Activated naive CD8-positive, alpha-beta T cell treated with anti-CD3 and anti-CD28 coated beads, Interleukin-2, amount 50 U/mL, for 24 hours (primary cell): ENCODE data around the gene BMP4.

Experiments used
- ATAC-seq: fragments of 150-1000 bp; cut with Tn5 transposase; one replicate; pipeline ENCODE4 v1.10.0; 2021
- DNase-seq: peaks from one replicate; pipeline ENCODE4 v3.0.0; 2021
- H3K27ac Mint-ChIP-seq: one replicate; pipeline ENCODE4 v1.8.0; 2021; ENCODE audit warnings: mild to moderate bottlenecking, mixed read lengths
- H3K27me3 Mint-ChIP-seq: one replicate; pipeline ENCODE4 v1.8.0; 2021; ENCODE audit warnings: mixed read lengths
- H3K36me3 Mint-ChIP-seq: one replicate; pipeline ENCODE4 v1.8.0; 2021; ENCODE audit warnings: low read depth, mixed read lengths
- H3K4me1 Mint-ChIP-seq: one replicate; pipeline ENCODE4 v1.8.0; 2021; ENCODE audit warnings: mixed read lengths
- H3K4me3 Mint-ChIP-seq: one replicate; pipeline ENCODE4 v1.8.0; 2021; ENCODE audit warnings: mild to moderate bottlenecking, moderate library complexity, mixed read lengths
- H3K9me3 Mint-ChIP-seq: one replicate; pipeline ENCODE4 v1.8.0; 2021; ENCODE audit warnings: mixed read lengths

The BMP4 gene

DNA sequence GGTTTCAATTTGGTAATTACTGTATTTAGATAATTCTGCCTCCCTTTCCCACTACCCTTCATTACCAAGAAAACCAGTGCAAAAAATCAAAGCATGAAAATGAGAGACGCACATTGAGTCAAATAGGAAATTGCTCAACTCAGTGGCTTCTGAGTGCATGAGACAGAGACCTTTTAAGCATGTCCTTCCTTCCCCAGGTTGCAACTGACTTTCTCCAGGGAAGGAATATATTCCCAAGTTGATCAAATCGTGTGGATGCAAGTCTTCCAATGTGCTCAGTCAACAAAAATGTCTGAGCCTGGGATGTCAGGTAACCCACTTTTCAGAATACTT, 12.9 kb downstream of the BMP4 start:
- ATAC-seq (no peak), DNase-seq (no peak)
- Mint-ChIP-seq H3K4me1 (no peaks in the 10 kb centered on the region), H3K4me3 (no peak overlapping the region), H3K36me3 (no peaks in the 10 kb centered on the region), H3K9me3 (no peaks in the 10 kb centered on the region), H3K27me3 (peaks cover 52% of the 10 kb centered on the region), H3K27ac (no peak overlapping the region)

DNA sequence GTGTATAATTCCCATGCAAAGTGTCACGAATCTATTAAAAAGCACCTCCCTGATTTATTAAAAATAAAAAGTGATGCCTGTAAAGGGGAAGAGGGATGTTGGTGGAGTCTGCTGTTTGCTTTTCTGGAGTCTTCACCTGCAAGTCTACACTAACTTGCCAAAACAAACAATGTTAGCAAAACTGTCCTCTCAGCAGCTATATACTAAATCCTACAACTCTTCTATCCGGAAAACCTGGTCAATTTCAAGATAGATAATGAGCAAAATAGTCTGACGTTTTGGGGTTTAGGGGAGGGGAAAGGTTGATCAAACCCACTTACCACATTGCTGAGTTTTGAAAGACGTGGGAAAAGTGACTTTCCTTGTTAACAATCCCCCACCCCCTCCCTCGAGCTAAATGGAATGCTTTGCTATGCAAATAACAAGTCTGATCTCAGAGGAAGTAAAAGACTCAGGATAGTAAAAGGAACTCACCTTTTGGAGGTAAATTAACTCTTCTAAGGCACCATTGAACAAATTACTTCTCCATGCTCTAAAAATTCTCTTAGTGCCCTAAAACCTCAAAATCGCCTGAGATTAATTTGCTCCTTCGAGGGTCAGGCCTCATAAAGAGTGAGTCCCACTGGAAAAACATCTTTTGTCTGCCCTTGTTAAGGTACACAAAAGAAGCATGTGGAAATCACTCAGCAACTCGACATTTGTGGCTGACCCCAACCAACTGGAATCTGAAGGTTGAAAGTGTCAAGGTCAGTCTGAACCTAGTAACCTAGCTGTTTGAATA, 13.5 kb downstream of the BMP4 start:
- Mint-ChIP-seq H3K4me3 (no peak overlapping the region), H3K36me3 (no peaks in the 10 kb centered on the region), H3K27ac (no peak overlapping the region), H3K27me3 (peaks cover 48% of the 10 kb centered on the region), H3K9me3 (no peaks in the 10 kb centered on the region), H3K4me1 (no peaks in the 10 kb centered on the region)
- ATAC-seq (no peak), DNase-seq (no peak)

DNA sequence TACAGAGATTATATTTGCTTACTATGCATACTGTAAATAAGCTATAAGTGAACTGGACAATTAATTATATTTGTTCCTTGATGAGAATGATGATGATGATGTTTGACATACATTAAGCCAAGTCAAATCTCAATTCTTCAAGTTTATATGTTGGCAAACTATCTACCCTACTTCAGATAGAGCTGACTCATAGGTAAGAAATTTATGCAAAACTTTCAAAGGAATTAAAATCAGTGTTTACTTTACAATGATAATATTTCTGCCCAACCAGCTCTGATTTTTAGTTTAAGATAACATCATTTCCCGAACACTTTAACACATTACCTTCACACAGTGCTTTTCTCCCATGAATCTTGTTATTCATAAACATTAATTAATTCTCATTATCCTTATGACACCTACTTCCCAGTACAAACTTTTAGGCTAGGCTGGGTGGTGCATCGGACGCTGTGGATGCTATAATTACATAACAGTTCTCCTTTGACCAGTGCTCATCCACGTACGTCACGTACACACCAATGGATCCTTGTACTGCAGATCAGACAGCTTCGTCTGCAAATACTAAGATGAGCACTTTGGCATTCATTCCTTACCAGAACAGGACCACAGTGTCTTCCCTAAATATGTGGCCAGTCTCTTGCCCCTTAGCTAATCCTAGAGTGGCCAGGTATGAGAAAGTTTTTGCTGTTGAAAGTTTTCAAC, 18.3 kb downstream of the BMP4 start:
- no peak overlapping the region for H3K4me3 Mint-ChIP-seq
- no peaks in the 10 kb centered on the region for H3K4me1 Mint-ChIP-seq
- H3K36me3 Mint-ChIP-seq = no peaks in the 10 kb centered on the region
- no peaks in the 10 kb centered on the region for H3K9me3 Mint-ChIP-seq
- DNase-seq (no peak), ATAC-seq (no peak)
- H3K27ac Mint-ChIP-seq = no peak overlapping the region
- H3K27me3 Mint-ChIP-seq = peaks cover 6% of the 10 kb centered on the region

DNA sequence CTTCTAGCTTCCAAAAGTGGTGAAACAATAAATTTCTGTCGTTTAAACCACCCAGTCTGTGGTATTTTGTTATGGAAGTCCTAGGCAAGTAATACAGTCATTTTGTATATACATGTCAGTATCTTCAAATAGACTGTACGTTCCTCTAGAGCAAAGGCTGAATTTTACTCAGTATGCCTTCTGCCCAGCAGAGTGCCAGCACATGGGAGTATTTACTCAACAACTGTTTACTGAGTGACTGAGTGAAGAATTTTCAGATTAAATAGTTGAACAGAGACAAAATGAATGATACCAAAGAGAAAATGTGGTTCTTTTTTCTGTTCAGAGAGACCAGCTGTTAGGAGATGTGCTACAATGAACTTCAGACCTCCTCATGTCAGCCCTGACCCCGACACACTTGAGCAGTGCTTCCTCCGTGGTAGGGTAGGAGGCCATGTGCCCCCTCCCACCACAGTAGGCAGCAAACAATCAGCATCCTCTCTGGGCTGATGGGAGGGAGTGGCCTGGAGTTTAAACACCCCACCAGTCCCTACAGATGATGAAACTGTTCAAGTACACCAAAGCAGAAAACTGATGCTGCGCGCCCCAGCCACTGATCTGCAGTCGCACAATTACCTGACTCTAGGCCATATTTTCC, 21.7 kb downstream of the BMP4 start:
- ATAC-seq (no peak), DNase-seq (no peak)
- H3K36me3 Mint-ChIP-seq = no peaks in the 10 kb centered on the region
- H3K9me3 Mint-ChIP-seq = no peaks in the 10 kb centered on the region
- H3K27ac Mint-ChIP-seq = no peak overlapping the region
- H3K4me3 Mint-ChIP-seq = no peak overlapping the region
- H3K4me1 Mint-ChIP-seq = no peaks in the 10 kb centered on the region
- H3K27me3 Mint-ChIP-seq = peaks cover 2% of the 10 kb centered on the region

DNA sequence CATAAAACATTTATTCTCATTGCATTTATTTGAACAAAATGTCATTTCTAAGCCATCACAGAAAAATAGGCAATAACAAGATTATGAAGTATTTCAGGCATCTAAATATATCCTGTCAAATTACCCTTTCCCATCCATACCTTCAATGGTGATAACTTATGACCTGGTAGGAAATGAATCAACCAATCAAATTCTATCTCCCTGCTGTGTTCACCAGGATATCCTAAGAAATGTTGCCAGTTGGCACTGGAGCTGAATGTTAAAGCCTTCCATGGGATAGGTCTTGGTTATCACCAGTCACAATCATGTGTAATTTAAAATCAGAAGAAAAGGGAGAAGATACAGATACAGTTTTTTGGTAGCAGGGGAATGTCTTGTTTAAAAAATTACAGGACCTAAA, 23.7 kb downstream of the BMP4 start:
- Mint-ChIP-seq H3K9me3 (no peaks in the 10 kb centered on the region), H3K27ac (no peak overlapping the region), H3K36me3 (no peaks in the 10 kb centered on the region), H3K27me3 (peaks cover 2% of the 10 kb centered on the region), H3K4me3 (no peak overlapping the region), H3K4me1 (no peaks in the 10 kb centered on the region)
- ATAC-seq (no peak), DNase-seq (no peak)

DNA sequence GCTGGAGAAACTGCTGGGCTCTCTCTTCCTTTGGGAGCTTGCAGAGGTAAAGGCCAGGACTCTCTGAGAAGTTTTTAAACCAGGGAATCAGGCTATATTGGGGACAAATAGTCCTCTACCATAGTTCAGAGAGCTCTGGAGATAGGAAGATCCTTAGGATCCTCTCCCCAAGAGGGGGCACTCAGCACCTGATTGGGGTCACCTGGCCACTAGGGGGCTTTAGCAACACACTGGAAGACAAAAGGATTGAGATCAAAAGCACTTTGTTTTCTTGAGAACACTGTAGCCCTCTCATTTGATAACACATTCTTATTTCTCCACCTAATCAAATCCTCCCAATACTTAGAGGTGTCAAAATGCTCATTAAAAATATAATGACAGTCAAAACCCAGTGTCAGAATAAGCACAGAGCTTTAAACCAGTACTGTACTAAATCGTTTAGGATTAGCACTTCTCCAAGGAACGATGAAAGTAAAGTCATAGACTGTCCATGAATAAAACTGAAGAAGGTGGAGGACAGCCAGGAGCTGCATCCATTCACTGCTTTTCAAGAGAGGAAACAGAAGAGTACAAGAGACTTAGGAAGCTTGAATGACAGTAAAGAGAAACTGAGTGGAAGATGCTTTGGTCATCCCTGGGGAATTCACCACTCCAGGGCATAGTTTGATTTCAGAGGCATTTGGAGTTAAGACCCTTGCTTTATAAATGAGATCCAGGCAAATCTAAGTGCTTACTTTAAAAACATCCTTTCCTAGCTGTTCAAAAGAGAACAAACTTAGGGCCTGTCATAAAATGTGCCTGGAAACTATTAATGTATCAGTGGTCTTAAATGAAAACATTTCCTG, 26.5 kb downstream of the BMP4 start:
- DNase-seq (peak; percentile 39), ATAC-seq (no peak)
- H3K36me3 Mint-ChIP-seq = no peaks in the 10 kb centered on the region
- H3K27ac Mint-ChIP-seq = no peak overlapping the region
- peaks cover 9% of the 10 kb centered on the region for H3K27me3 Mint-ChIP-seq
- H3K9me3 Mint-ChIP-seq = no peaks in the 10 kb centered on the region
- H3K4me1 Mint-ChIP-seq = no peaks in the 10 kb centered on the region
- H3K4me3 Mint-ChIP-seq = no peak overlapping the region

DNA sequence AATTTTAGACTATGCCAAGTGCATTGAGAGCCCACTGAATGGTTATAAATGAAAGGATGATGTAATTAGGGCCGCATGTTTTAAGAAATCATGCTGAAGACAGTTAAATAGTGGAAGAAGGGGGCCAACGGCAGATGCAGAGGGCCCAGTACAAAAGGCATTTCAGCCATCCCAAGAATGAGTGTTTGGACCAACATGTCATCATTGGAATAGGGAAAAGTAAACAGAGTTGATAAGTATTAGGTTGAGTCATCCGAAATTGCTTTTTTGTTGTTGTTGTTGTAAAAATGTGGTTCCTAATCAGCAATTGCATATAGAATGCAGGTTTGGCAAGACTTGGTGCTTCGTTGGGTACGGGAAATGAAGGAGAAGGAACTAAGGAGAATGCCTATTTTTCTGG, 29.5 kb downstream of the BMP4 start:
- no peak overlapping the region for H3K27ac Mint-ChIP-seq
- H3K4me1 Mint-ChIP-seq = no peaks in the 10 kb centered on the region
- no peak for ATAC-seq
- no peaks in the 10 kb centered on the region for H3K36me3 Mint-ChIP-seq
- H3K9me3 Mint-ChIP-seq = no peaks in the 10 kb centered on the region
- no peak for DNase-seq
- H3K4me3 Mint-ChIP-seq = no peak overlapping the region
- H3K27me3 Mint-ChIP-seq = peaks cover 10% of the 10 kb centered on the region

DNA sequence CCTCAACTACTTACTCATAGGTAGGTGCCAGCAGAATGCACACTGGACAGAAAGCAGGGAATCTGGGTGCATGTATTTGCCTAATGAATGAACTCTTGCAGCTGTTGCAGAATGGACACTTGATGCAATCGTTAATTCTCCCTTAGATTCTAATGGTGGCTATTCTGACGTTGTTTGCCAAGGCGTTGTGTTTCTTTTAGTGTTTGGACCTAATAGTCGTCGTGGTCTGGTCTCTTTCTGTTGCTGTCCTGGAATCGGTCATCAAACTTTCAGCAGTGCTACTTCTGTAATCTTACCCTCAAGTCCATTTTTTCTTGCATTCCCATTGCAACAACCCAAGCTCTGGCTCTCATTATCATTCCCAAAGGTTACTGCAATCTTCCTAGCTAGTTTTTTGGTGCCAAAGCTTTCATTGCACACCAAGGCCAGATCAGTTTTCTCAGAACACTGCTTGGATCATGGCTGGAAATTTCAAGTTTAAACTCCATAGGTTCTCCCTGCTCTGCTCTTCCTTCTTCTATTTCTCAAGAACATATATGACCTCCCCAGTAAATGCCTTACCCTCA, 31.3 kb downstream of the BMP4 start:
- Mint-ChIP-seq H3K9me3 (no peaks in the 10 kb centered on the region), H3K36me3 (no peaks in the 10 kb centered on the region), H3K27ac (no peak overlapping the region), H3K4me1 (no peaks in the 10 kb centered on the region), H3K27me3 (peaks cover 10% of the 10 kb centered on the region), H3K4me3 (no peak overlapping the region)
- DNase-seq = no peak
- ATAC-seq = no peak

DNA sequence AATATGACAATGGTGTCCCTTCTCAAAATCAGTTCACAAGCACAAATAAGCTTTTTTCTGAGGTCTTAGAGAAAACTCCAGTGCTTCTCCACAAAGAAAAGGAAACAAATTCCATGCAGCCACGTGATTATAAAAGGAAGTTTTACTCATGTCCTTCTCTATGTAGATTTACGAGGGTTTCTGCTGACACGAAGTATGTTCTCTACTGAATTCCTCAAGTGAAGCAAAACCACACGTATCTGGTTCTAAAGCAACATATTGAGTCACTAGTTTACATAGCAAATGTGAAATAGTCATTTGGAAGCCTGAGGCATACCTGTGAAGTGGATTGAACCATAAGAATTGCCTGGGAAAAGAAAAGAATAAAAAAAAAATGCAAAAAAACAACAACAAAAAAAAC, 31.9 kb downstream of the BMP4 start:
- Mint-ChIP-seq H3K4me1 (no peaks in the 10 kb centered on the region), H3K36me3 (no peaks in the 10 kb centered on the region), H3K4me3 (no peak overlapping the region), H3K27me3 (peaks cover 10% of the 10 kb centered on the region), H3K27ac (no peak overlapping the region), H3K9me3 (no peaks in the 10 kb centered on the region)
- no peak for ATAC-seq
- DNase-seq = no peak

DNA sequence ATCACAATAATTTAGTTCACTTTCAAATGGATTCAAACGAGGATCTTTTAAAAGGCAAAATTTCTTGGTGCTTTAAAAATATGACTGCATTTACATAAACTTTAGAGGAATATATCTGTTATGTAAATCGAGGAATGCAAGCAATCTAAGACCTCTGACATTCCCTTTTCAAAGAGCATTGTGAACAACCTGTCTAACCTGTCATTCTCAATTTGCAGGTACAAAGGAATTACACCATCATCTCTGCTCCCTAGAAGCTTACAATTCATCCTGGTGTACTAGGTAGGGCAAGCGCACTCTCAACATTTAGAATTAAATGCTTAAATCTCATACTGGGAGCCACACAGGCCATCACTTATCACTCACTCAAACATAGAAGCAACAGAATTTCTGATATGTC, 35.6 kb downstream of the BMP4 start:
- ATAC-seq (no peak), DNase-seq (no peak)
- Mint-ChIP-seq H3K36me3 (no peaks in the 10 kb centered on the region), H3K27me3 (peaks cover 10% of the 10 kb centered on the region), H3K9me3 (peaks cover under 1% of the 10 kb centered on the region), H3K4me1 (no peaks in the 10 kb centered on the region), H3K27ac (no peak overlapping the region), H3K4me3 (no peak overlapping the region)

DNA sequence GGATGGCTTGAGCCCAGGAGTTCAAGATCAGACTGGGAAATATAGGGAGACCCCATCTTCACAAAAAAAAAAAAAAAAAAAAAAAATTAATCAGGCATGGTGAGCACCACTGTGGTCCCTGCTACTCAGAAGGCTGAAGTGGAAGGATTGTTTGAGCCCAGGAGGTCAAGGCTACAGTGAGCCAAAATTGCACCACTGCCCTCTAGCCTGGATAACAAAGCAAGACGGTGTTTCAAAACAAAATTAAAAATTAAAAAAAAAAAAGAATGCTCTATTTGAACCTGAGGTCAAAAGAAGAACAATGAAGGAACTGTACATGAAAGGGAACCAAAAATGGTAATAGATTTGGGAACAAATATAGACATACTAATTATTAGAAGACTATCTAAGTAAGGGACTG, 40.4 kb downstream of the BMP4 start:
- Mint-ChIP-seq H3K9me3 (peaks cover 13% of the 10 kb centered on the region), H3K4me1 (no peaks in the 10 kb centered on the region), H3K36me3 (no peaks in the 10 kb centered on the region), H3K27ac (no peak overlapping the region), H3K27me3 (peaks cover 6% of the 10 kb centered on the region), H3K4me3 (no peak overlapping the region)
- ATAC-seq = no peak
- DNase-seq = no peak

DNA sequence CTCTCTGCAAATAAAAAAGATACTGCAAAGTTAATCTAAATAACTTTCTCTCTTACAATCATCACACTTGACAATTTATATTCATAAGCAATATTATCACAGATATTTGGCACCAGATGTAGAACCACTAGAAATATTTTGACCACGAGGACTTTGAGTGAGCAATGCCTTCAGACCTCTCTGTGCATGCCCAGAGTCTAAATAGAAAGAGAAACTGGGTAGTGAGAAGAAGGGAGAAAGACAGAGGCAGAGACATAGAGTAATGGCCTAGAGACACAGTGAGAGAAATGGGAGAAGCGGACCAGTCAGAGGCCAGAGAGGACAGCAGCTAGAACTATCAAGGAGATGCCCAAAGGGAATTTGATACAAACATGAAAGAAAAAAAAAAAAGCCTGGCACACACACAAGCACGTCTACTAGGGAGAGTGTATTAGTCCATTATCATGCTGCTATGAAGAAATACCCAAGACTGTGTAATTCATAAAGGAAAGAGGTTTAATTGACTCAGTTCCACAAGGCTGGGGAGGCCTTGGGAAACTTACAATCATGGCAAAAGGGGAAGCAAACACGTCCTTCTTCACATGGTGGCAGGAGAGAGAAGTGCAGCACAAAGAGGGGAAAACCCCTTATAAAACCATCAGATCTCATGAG, 41.1 kb downstream of the BMP4 start:
- Mint-ChIP-seq H3K36me3 (no peaks in the 10 kb centered on the region), H3K27ac (no peak overlapping the region), H3K4me1 (no peaks in the 10 kb centered on the region), H3K4me3 (no peak overlapping the region), H3K9me3 (peaks cover 13% of the 10 kb centered on the region), H3K27me3 (peaks cover 6% of the 10 kb centered on the region)
- DNase-seq (no peak), ATAC-seq (no peak)

DNA sequence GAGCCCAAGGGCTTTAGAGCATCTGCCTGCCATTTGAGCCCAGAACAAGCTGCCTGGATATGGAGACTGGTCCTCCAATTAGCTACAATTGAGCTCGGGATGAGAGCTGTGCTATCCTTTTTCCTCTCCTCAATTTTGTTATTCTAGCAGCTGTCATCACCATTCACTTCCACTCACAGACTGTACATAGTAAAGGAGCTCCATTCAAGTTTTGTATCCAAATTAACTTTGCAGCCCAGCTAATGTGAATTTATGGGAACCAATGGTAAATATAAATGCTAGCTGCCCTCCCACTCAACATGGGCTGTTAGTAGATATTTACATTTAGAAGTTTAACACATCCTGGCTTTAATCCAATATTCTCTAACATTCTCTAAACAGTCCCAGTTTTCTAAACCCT, 44.6 kb downstream of the BMP4 start:
- peaks cover 1% of the 10 kb centered on the region for H3K27me3 Mint-ChIP-seq
- H3K27ac Mint-ChIP-seq = no peak overlapping the region
- no peaks in the 10 kb centered on the region for H3K36me3 Mint-ChIP-seq
- no peaks in the 10 kb centered on the region for H3K4me1 Mint-ChIP-seq
- ATAC-seq (no peak), DNase-seq (no peak)
- H3K9me3 Mint-ChIP-seq = peaks cover 13% of the 10 kb centered on the region
- H3K4me3 Mint-ChIP-seq = no peak overlapping the region

DNA sequence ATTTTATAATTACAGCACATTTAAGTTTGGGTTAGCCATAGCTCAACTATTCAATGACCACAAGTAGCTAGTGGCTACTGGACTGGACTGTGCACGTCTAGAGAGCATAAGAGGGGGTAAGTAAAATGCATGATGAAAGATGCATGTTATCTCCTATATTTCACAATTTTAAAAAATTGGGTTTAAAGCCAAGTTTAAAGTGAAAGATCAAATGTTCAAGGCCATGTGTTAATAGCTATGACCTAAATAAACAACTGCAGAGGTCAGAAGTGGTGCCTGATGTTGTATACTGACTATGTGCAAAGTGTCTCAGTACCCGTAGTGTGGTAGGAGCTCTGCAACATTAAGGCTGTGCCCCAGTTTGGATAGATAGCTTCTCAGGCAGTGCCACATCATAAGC, 48.2 kb downstream of the BMP4 start:
- ATAC-seq = no peak
- H3K27ac Mint-ChIP-seq = no peak overlapping the region

More for the DNA sequence above, 48.2 kb downstream of the BMP4 start:
- peaks cover 18% of the 10 kb centered on the region for H3K9me3 Mint-ChIP-seq
- no peaks in the 10 kb centered on the region for H3K36me3 Mint-ChIP-seq
- H3K27me3 Mint-ChIP-seq = no peaks in the 10 kb centered on the region
- no peaks in the 10 kb centered on the region for H3K4me1 Mint-ChIP-seq
- no peak for DNase-seq
- H3K4me3 Mint-ChIP-seq = no peak overlapping the region
